ENCODE results near the gene SLC44A3.

Gene SLC44A3

GRCh38 chr1:94843430-94843829 is 23.3 kb downstream of the SLC44A3 start:
- DNase-seq (ENCODE audit: low read depth) = no peak
- no peak for TF ChIP-seq CTCF (IDR thresholded peaks at IDR 0.05; ENCODE audit: control insufficient read depth, extremely low read depth, insufficient read depth)
- H3K4me3 ChIP-seq (ENCODE audit: low read depth, low read length) = no peak overlapping the region

GRCh38 chr1:94843846-94844245 is 23.7 kb downstream of the SLC44A3 start:
- no peak for TF ChIP-seq CTCF (IDR thresholded peaks at IDR 0.05; ENCODE audit: control insufficient read depth, extremely low read depth, insufficient read depth)
- no peak overlapping the region for H3K4me3 ChIP-seq (ENCODE audit: low read depth, low read length)
- no peak for DNase-seq (ENCODE audit: low read depth)

GRCh38 chr1:94846308-94846707 is 26.2 kb downstream of the SLC44A3 start:
- no peak overlapping the region for H3K4me3 ChIP-seq (ENCODE audit: low read depth, low read length)
- no peak for TF ChIP-seq CTCF (IDR thresholded peaks at IDR 0.05; ENCODE audit: control insufficient read depth, extremely low read depth, insufficient read depth)

GRCh38 chr1:94851571-94851970 is 31.4 kb downstream of the SLC44A3 start:
- no peak for TF ChIP-seq CTCF (IDR thresholded peaks at IDR 0.05; ENCODE audit: control insufficient read depth, extremely low read depth, insufficient read depth)
- no peak for DNase-seq (ENCODE audit: low read depth)
- no peak overlapping the region for H3K4me3 ChIP-seq (ENCODE audit: low read depth, low read length)

More at GRCh38 chr1:94846308-94846707, 26.2 kb downstream of the SLC44A3 start:
- DNase-seq (ENCODE audit: low read depth) = no peak

GRCh38 chr1:94852788-94853187 is 32.6 kb downstream of the SLC44A3 start:
- DNase-seq (ENCODE audit: low read depth) = no peak
- H3K4me3 ChIP-seq (ENCODE audit: low read depth, low read length) = no peak overlapping the region
- no peak for TF ChIP-seq CTCF (IDR thresholded peaks at IDR 0.05; ENCODE audit: control insufficient read depth, extremely low read depth, insufficient read depth)

- H3K4me3 ChIP-seq (ENCODE audit: low read depth, low read length) = no peak overlapping the region
- peak; percentile 96 for TF ChIP-seq CTCF (IDR thresholded peaks at IDR 0.05; ENCODE audit: control insufficient read depth, extremely low read depth, insufficient read depth)
- DNase-seq (ENCODE audit: low read depth) = peak; percentile 69
Observed at GRCh38 chr1:94854458-94855306, 34.5 kb downstream of the SLC44A3 start.

- TF ChIP-seq CTCF (IDR thresholded peaks at IDR 0.05; ENCODE audit: control insufficient read depth, extremely low read depth, insufficient read depth) = no peak
- DNase-seq (ENCODE audit: low read depth) = no peak
- H3K4me3 ChIP-seq (ENCODE audit: low read depth, low read length) = no peak overlapping the region
Observed at GRCh38 chr1:94855307-94855700, 35.1 kb downstream of the SLC44A3 start.

All from LNCaP clone FGC (cell line).